ENCODE results near the gene ZNF165.

Gene ZNF165

GRCh38 chr6:28080631-28081485, 490 bp downstream of the ZNF165 start:
- peak overlapping the region; percentile 85 for H3K9ac ChIP-seq (ENCODE audit: low read depth, low read length, poor library complexity)
- H3K4me1 ChIP-seq (ENCODE audit: control insufficient read depth in 2 of 2, insufficient read depth in 1 of 2, low read depth in 1 of 2, low read length in 2 of 2): peaks cover 3 to 5% of the 10 kb centered on the region in 2 donors
- no CpG with 5 or more reads among the region's 46 CpGs for WGBS, 2 donors (ENCODE audit: extremely low coverage in 2 of 2, insufficient read length in 2 of 2, insufficient replicate concordance in 1 of 2)
- no peaks in the 10 kb centered on the region for H3K27me3 ChIP-seq (ENCODE audit: control insufficient read depth in 3 of 3, insufficient read depth in 3 of 3, low read depth in 1 of 3, low read length in 3 of 3)
- no peak overlapping the region for H4K91ac ChIP-seq (ENCODE audit: low read depth, low read length, poor library complexity)
- H4K8ac ChIP-seq (ENCODE audit: low read depth, low read length): no peak overlapping the region
- H3K4me2 ChIP-seq (ENCODE audit: insufficient read depth, low read length, poor library complexity, severe bottlenecking): peak overlapping the region; percentile 49
- no peaks in the 10 kb centered on the region for H3K79me1 ChIP-seq (ENCODE audit: low read depth, low read length)
- H3K9me3 ChIP-seq (replicated peaks in 1 of 2; ENCODE audit: control insufficient read depth in 2 of 2, insufficient read depth in 1 of 2, low read depth in 1 of 2, low read length in 2 of 2): peaks cover 0 to 2% of the 10 kb centered on the region in 2 donors
- H3K27ac ChIP-seq (replicated peaks; ENCODE audit: low read length): no peak overlapping the region
- peak overlapping the region; percentile 89 for H2AFZ ChIP-seq (ENCODE audit: low read length)
- no peaks in the 10 kb centered on the region for H3K36me3 ChIP-seq (replicated peaks in 1 of 2; ENCODE audit: control insufficient read depth in 2 of 2, insufficient read depth in 2 of 2, low read length in 2 of 2)
- DNase-seq (ENCODE audit: low spot score): peak; percentile 95
- H2BK15ac ChIP-seq (ENCODE audit: low read length): no peak overlapping the region
- no peak overlapping the region for H3K14ac ChIP-seq (ENCODE audit: low read length)
- H2BK120ac ChIP-seq (ENCODE audit: low read depth, low read length): no peak overlapping the region
- peak overlapping the region; percentile 89 for H3K18ac ChIP-seq (ENCODE audit: low read length)
- peak overlapping the region; percentile 64 to 94 for H3K4me3 ChIP-seq (ENCODE audit: low read length in 2 of 2)
- no peak overlapping the region for H2AK5ac ChIP-seq (ENCODE audit: low read depth, low read length)
- H3K4ac ChIP-seq (ENCODE audit: low read length): no peak overlapping the region
- H2BK5ac ChIP-seq (ENCODE audit: low read length): peak overlapping the region; percentile 35
- no peak overlapping the region for H2BK12ac ChIP-seq (ENCODE audit: low read length)
- peak overlapping the region; percentile 61 for H3K23ac ChIP-seq (ENCODE audit: low read depth, low read length, poor library complexity)

- peak overlapping the region; percentile 49 for H3K4me2 ChIP-seq (ENCODE audit: insufficient read depth, low read length, poor library complexity, severe bottlenecking)
- no peak overlapping the region for H4K91ac ChIP-seq (ENCODE audit: low read depth, low read length, poor library complexity)
- no peaks in the 10 kb centered on the region for H3K27me3 ChIP-seq (ENCODE audit: control insufficient read depth in 3 of 3, insufficient read depth in 3 of 3, low read depth in 1 of 3, low read length in 3 of 3)
- no peak for DNase-seq (ENCODE audit: low spot score)
- no peaks in the 10 kb centered on the region for H3K36me3 ChIP-seq (replicated peaks in 1 of 2; ENCODE audit: control insufficient read depth in 2 of 2, insufficient read depth in 2 of 2, low read length in 2 of 2)
- no peak overlapping the region for H3K4ac ChIP-seq (ENCODE audit: low read length)
- no peak overlapping the region for H3K23ac ChIP-seq (ENCODE audit: low read depth, low read length, poor library complexity)
- H2AFZ ChIP-seq (ENCODE audit: low read length): peak overlapping the region; percentile 89
- 100% methylated on average over 1 of the region's 4 CpGs; no CpG with 5 or more reads in 1 of the 2 donors for WGBS, 2 donors (ENCODE audit: extremely low coverage in 2 of 2, insufficient read length in 2 of 2, insufficient replicate concordance in 1 of 2)
- H3K4me1 ChIP-seq (ENCODE audit: control insufficient read depth in 2 of 2, insufficient read depth in 1 of 2, low read depth in 1 of 2, low read length in 2 of 2): peaks cover 0 to 5% of the 10 kb centered on the region in 2 donors
- no peak overlapping the region for H2BK5ac ChIP-seq (ENCODE audit: low read length)
- no peak overlapping the region for H2AK5ac ChIP-seq (ENCODE audit: low read depth, low read length)
- no peak overlapping the region for H2BK12ac ChIP-seq (ENCODE audit: low read length)
- H3K79me1 ChIP-seq (ENCODE audit: low read depth, low read length): no peaks in the 10 kb centered on the region
- peaks cover 0 to 2% of the 10 kb centered on the region in 2 donors for H3K9me3 ChIP-seq (replicated peaks in 1 of 2; ENCODE audit: control insufficient read depth in 2 of 2, insufficient read depth in 1 of 2, low read depth in 1 of 2, low read length in 2 of 2)
- H2BK120ac ChIP-seq (ENCODE audit: low read depth, low read length): no peak overlapping the region
- no peak overlapping the region for H2BK15ac ChIP-seq (ENCODE audit: low read length)
- no peak overlapping the region for H3K14ac ChIP-seq (ENCODE audit: low read length)
- H3K9ac ChIP-seq (ENCODE audit: low read depth, low read length, poor library complexity): peak overlapping the region; percentile 85
- peak overlapping the region; percentile 64 to 94 for H3K4me3 ChIP-seq (ENCODE audit: low read length in 2 of 2)
- H4K8ac ChIP-seq (ENCODE audit: low read depth, low read length): no peak overlapping the region
- no peak overlapping the region for H3K27ac ChIP-seq (replicated peaks; ENCODE audit: low read length)
- H3K18ac ChIP-seq (ENCODE audit: low read length): no peak overlapping the region
Observed at GRCh38 chr6:28081486-28081751, 1.1 kb downstream of the ZNF165 start.

- Histone ChIP-seq H3K4me3 (ENCODE audit: low read length in 2 of 2) (no peak overlapping the region), H4K91ac (ENCODE audit: low read depth, low read length, poor library complexity) (no peak overlapping the region), H3K14ac (ENCODE audit: low read length) (no peak overlapping the region), H3K18ac (ENCODE audit: low read length) (no peak overlapping the region), H3K27ac (replicated peaks; ENCODE audit: low read length) (no peak overlapping the region), H3K79me1 (ENCODE audit: low read depth, low read length) (no peaks in the 10 kb centered on the region), H2AFZ (ENCODE audit: low read length) (no peak overlapping the region), H3K23ac (ENCODE audit: low read depth, low read length, poor library complexity) (no peak overlapping the region), H2BK12ac (ENCODE audit: low read length) (no peak overlapping the region), H2BK120ac (ENCODE audit: low read depth, low read length) (no peak overlapping the region), H2BK15ac (ENCODE audit: low read length) (no peak overlapping the region), H3K36me3 (replicated peaks in 1 of 2; ENCODE audit: control insufficient read depth in 2 of 2, insufficient read depth in 2 of 2, low read length in 2 of 2) (no peaks in the 10 kb centered on the region), H3K4ac (ENCODE audit: low read length) (no peak overlapping the region), H3K4me1 (ENCODE audit: control insufficient read depth in 2 of 2, insufficient read depth in 1 of 2, low read depth in 1 of 2, low read length in 2 of 2) (peaks cover 0 to 5% of the 10 kb centered on the region in 2 donors), H2BK5ac (ENCODE audit: low read length) (no peak overlapping the region), H2AK5ac (ENCODE audit: low read depth, low read length) (no peak overlapping the region), H3K27me3 (ENCODE audit: control insufficient read depth in 3 of 3, insufficient read depth in 3 of 3, low read depth in 1 of 3, low read length in 3 of 3) (no peaks in the 10 kb centered on the region), H3K4me2 (ENCODE audit: insufficient read depth, low read length, poor library complexity, severe bottlenecking) (no peak overlapping the region), H3K9ac (ENCODE audit: low read depth, low read length, poor library complexity) (no peak overlapping the region), H3K9me3 (replicated peaks in 1 of 2; ENCODE audit: control insufficient read depth in 2 of 2, insufficient read depth in 1 of 2, low read depth in 1 of 2, low read length in 2 of 2) (peaks cover 0 to 4% of the 10 kb centered on the region in 2 donors), H4K8ac (ENCODE audit: low read depth, low read length) (no peak overlapping the region)
- DNase-seq (ENCODE audit: low spot score): no peak
Observed at GRCh38 chr6:28082939-28083338, 2.6 kb downstream of the ZNF165 start.

GRCh38 chr6:28089054-28089453, 8.7 kb downstream of the ZNF165 start:
- Histone ChIP-seq H2BK120ac (ENCODE audit: low read depth, low read length) (no peak overlapping the region), H3K23ac (ENCODE audit: low read depth, low read length, poor library complexity) (no peak overlapping the region), H3K4me1 (ENCODE audit: control insufficient read depth in 2 of 2, insufficient read depth in 1 of 2, low read depth in 1 of 2, low read length in 2 of 2) (no peaks in the 10 kb centered on the region), H3K4me3 (ENCODE audit: low read length in 2 of 2) (no peak overlapping the region), H3K36me3 (replicated peaks in 1 of 2; ENCODE audit: control insufficient read depth in 2 of 2, insufficient read depth in 2 of 2, low read length in 2 of 2) (no peaks in the 10 kb centered on the region), H3K79me1 (ENCODE audit: low read depth, low read length) (no peaks in the 10 kb centered on the region), H3K9ac (ENCODE audit: low read depth, low read length, poor library complexity) (no peak overlapping the region), H3K9me3 (replicated peaks in 1 of 2; ENCODE audit: control insufficient read depth in 2 of 2, insufficient read depth in 1 of 2, low read depth in 1 of 2, low read length in 2 of 2) (peaks cover 12% of the 10 kb centered on the region in 2 donors), H4K91ac (ENCODE audit: low read depth, low read length, poor library complexity) (no peak overlapping the region), H3K14ac (ENCODE audit: low read length) (no peak overlapping the region), H2BK12ac (ENCODE audit: low read length) (no peak overlapping the region), H3K18ac (ENCODE audit: low read length) (no peak overlapping the region), H2AFZ (ENCODE audit: low read length) (no peak overlapping the region), H3K4ac (ENCODE audit: low read length) (no peak overlapping the region), H3K27ac (replicated peaks; ENCODE audit: low read length) (no peak overlapping the region), H4K8ac (ENCODE audit: low read depth, low read length) (no peak overlapping the region), H3K4me2 (ENCODE audit: insufficient read depth, low read length, poor library complexity, severe bottlenecking) (no peak overlapping the region), H3K27me3 (ENCODE audit: control insufficient read depth in 3 of 3, insufficient read depth in 3 of 3, low read depth in 1 of 3, low read length in 3 of 3) (no peaks in the 10 kb centered on the region), H2BK15ac (ENCODE audit: low read length) (no peak overlapping the region), H2BK5ac (ENCODE audit: low read length) (no peak overlapping the region), H2AK5ac (ENCODE audit: low read depth, low read length) (no peak overlapping the region)
- no peak for DNase-seq (ENCODE audit: low spot score)
- WGBS, 2 donors (ENCODE audit: extremely low coverage in 2 of 2, insufficient read length in 2 of 2, insufficient replicate concordance in 1 of 2): no CpG with 5 or more reads among the region's 5 CpGs
